B cell (primary cell): ENCODE measurements around the gene VPS41. TPM values are rescaled to one million over a fixed set of nuclear protein-coding genes. Genes with fewer than 3 reads are reported as not detected.

Experiments used
- ATAC-seq: fragments of 200-7000 bp; cut with Tn5 transposase; one replicate; pipeline ENCODE4 v1.10.0; 2021; ENCODE audit warnings: low read depth, mild to moderate bottlenecking, moderate number of reproducible peaks, moderate library complexity
- CTCF ChIA-PET: fragments of 350-600 bp; sonication (Branson Sonifier 250); formaldehyde crosslinking; loops from one replicate; lab custom pipeline; 2021; ENCODE audit warnings: antibody characterized with exemption, inconsistent platforms; lab: Charles Lee
- POLR2A ChIA-PET: fragments of 350-600 bp; sonication (Branson Sonifier 250); formaldehyde crosslinking; loops from one replicate; lab custom pipeline; 2021; ENCODE audit warnings: antibody characterized with exemption; lab: Charles Lee
- DNase-seq: peaks from one replicate; pipeline ENCODE4 v3.0.0; 2013
- H2AFZ ChIP-seq: 2 replicates; pipeline ENCODE4 v1.6.1; 2012; ENCODE audit warnings: mild to moderate bottlenecking, low read depth, low read length; ENCODE audit not compliant: insufficient read depth, poor library complexity, severe bottlenecking
- H3K27ac ChIP-seq, 2 donors: 1 replicate in 1 of 2; 2 replicates in 1 of 2; pipeline ENCODE4 v1.5.1; 2012 to 2013; ENCODE audit warnings: low read length in 2 of 2, mild to moderate bottlenecking in 2 of 2, moderate library complexity in 1 of 2
- H3K27me3 ChIP-seq, 4 experiments: fragments of 200-600 bp in 1 of 4; sonication (generic) in 1 of 4; replicated peaks in 1 of 4; 1 replicate in 2 of 4; 2 replicates in 2 of 4; pipeline versions ENCODE4 v1.6.1 to v1.7.0; 2013 to 2016; ENCODE audit warnings: low read length in 3 of 4, mild to moderate bottlenecking in 2 of 4, mixed read lengths in 1 of 4, moderate library complexity in 1 of 4; ENCODE audit not compliant: insufficient read depth in 4 of 4, control insufficient read depth in 3 of 4; ENCODE audit errors: control extremely low read depth in 1 of 4
- H3K36me3 ChIP-seq, 2 experiments: replicated peaks in 1 of 2; 1 replicate in 1 of 2; 2 replicates in 1 of 2; pipeline versions ENCODE4 v1.6.1 to v1.7.1; 2013; ENCODE audit warnings: low read length in 1 of 2; ENCODE audit not compliant: insufficient read depth in 2 of 2, control insufficient read depth in 1 of 2; ENCODE audit errors: control extremely low read depth in 1 of 2, extremely low read depth in 1 of 2
- H3K4me1 ChIP-seq, 2 donors: fragments of 200-600 bp in 1 of 2; sonication (generic) in 1 of 2; 1 replicate in 1 of 2; 2 replicates in 1 of 2; pipeline versions ENCODE4 v1.5.1 to v1.6.1; 2013 to 2017; ENCODE audit warnings: low read length in 2 of 2; ENCODE audit not compliant: control insufficient read depth in 2 of 2, insufficient read depth in 2 of 2
- H3K4me2 ChIP-seq: replicated peaks from 2 replicates; pipeline ENCODE3; 2012; ENCODE audit warnings: mild to moderate bottlenecking, low read depth, low read length; ENCODE audit not compliant: poor library complexity, severe bottlenecking
- H3K4me3 ChIP-seq, 5 experiments: fragments of 200-600 bp in 1 of 5; sonication (generic) in 1 of 5; 1 replicate in 3 of 5; 2 replicates in 2 of 5; pipeline versions ENCODE4 v1.5.1 to v1.7.0; 2011 to 2016; ENCODE audit warnings: low read length in 4 of 5, mild to moderate bottlenecking in 4 of 5, low read depth in 2 of 5, control low read depth in 1 of 5, moderate library complexity in 1 of 5; ENCODE audit not compliant: insufficient read depth in 1 of 5; ENCODE audit errors: control extremely low read depth in 1 of 5, extremely low read depth in 1 of 5
- H3K79me2 ChIP-seq: fragments of 200-600 bp; sonication (generic); one replicate; pipeline ENCODE4 v1.6.0; 2016; ENCODE audit warnings: low read length; ENCODE audit not compliant: control insufficient read depth, insufficient read depth
- H3K9ac ChIP-seq: fragments of 200-600 bp; sonication (generic); 2 replicates; pipeline ENCODE4 v1.6.1; 2017; ENCODE audit warnings: mild to moderate bottlenecking, low read length, moderate library complexity
- H3K9me3 ChIP-seq, 3 donors: one replicate each; pipeline versions ENCODE4 v1.6.1 to v1.7.1; 2013; ENCODE audit warnings: low read length in 2 of 3; ENCODE audit not compliant: control insufficient read depth in 2 of 3, insufficient read depth in 1 of 3; ENCODE audit errors: control extremely low read depth in 1 of 3
- H4K20me1 ChIP-seq: 2 replicates; pipeline ENCODE4 v1.6.0; 2012; ENCODE audit warnings: mild to moderate bottlenecking, low read length; ENCODE audit not compliant: insufficient read depth, control insufficient read depth, poor library complexity, severe bottlenecking
- H3K27ac Mint-ChIP-seq: one replicate; pipeline ENCODE4 v1.8.0; 2021; ENCODE audit warnings: mixed read lengths
- H3K27me3 Mint-ChIP-seq: one replicate; pipeline ENCODE4 v1.8.0; 2021; ENCODE audit warnings: mixed read lengths
- H3K4me1 Mint-ChIP-seq: one replicate; pipeline ENCODE4 v1.8.0; 2021; ENCODE audit warnings: mixed read lengths
- H3K4me3 Mint-ChIP-seq: one replicate; pipeline ENCODE4 v1.8.0; 2021; ENCODE audit warnings: mixed read lengths
- H3K9me3 Mint-ChIP-seq: one replicate; pipeline ENCODE4 v1.8.0; 2022; ENCODE audit warnings: mixed read lengths; ENCODE audit not compliant: insufficient read depth
- CTCF ChIP-seq: fragments of 200-600 bp; IDR thresholded peaks from one replicate; pipeline ENCODE4 v1.8.0; 2022; ENCODE audit warnings: antibody characterized with exemption, mild to moderate bottlenecking
- EZH2 ChIP-seq: IDR thresholded peaks from 2 replicates; pipeline ENCODE4 v1.6.1; 2012; ENCODE audit warnings: borderline replicate concordance, low read depth, mild to moderate bottlenecking, moderate library complexity, low read length; ENCODE audit not compliant: insufficient read depth, poor library complexity, severe bottlenecking
- WGBS: methylation state at CpG from one replicate; pipeline ENCODE4 v1.1.5; 2013; ENCODE audit warnings: missing lambda C conversion rate; ENCODE audit not compliant: insufficient coverage; 5-methylcytosine and 5-hydroxymethylcytosine counted together
- intact Hi-C: fragments of 100-400 bp; cut with micrococcal nuclease; formaldehyde crosslinking; loops from one replicate; pipeline ENCODE4 v1.10.0; 2022
- polyA plus RNA-seq: library from polyadenylated mRNA; depleted of rRNA; stranded (reverse); fragments of >200 nt; gene quantifications from 2 replicates; pipeline ENCODE4 v1.2.3, GENCODE V29; 2012
- total RNA-seq, 2 donors: library from RNA; stranded (reverse); fragments of 120-200 nt in 1 of 2; gene quantifications; 1 replicate in 1 of 2; 2 replicates in 1 of 2; pipeline versions ENCODE4 v1.2.3 to v1.2.4, GENCODE V29; 2013 to 2022

Gene VPS41
- total and polyA plus RNA-seq, 2 donors (not counting 1 experiment from before 2014, with no cell fraction given) = 9.3 to 114 TPM

- H3K4me3 ChIP-seq = no peak overlapping the region
- DNase-seq = no peak
- no CpG with 5 or more reads among the region's 3 CpGs for WGBS
- TF ChIP-seq CTCF (no peak), EZH2 (no peak)
- no peak overlapping the region for H3K4me2 ChIP-seq
- CTCF ChIA-PET = no interaction called here
- Mint-ChIP-seq H3K27ac (no peak overlapping the region), H3K4me1 (peaks cover 31% of the 10 kb centered on the region), H3K4me3 (no peak overlapping the region), H3K27me3 (no peaks in the 10 kb centered on the region), H3K9me3 (peaks cover 2% of the 10 kb centered on the region)
- H2AFZ ChIP-seq = no peak overlapping the region
- peaks cover 10% of the 10 kb centered on the region in 2 donors for H3K4me1 ChIP-seq
- POLR2A ChIA-PET = no interaction called here
- peaks cover 7% of the 10 kb centered on the region for H3K79me2 ChIP-seq
- ATAC-seq = no peak
- H3K9ac ChIP-seq = no peak overlapping the region
- H4K20me1 ChIP-seq = peaks cover 11% of the 10 kb centered on the region
- intact Hi-C loops = no loop called here
- peaks cover 0 to 7% of the 10 kb centered on the region in 2 experiments for H3K36me3 ChIP-seq
- H3K27me3 ChIP-seq = no peaks in the 10 kb centered on the region
- H3K27ac ChIP-seq = no peak overlapping the region
- H3K9me3 ChIP-seq = peaks cover 0 to 7% (median 0%) of the 10 kb centered on the region in 3 donors
Measured at GRCh38 chr7:38828026-38828425, 81.0 kb downstream of the VPS41 start.

DNA sequence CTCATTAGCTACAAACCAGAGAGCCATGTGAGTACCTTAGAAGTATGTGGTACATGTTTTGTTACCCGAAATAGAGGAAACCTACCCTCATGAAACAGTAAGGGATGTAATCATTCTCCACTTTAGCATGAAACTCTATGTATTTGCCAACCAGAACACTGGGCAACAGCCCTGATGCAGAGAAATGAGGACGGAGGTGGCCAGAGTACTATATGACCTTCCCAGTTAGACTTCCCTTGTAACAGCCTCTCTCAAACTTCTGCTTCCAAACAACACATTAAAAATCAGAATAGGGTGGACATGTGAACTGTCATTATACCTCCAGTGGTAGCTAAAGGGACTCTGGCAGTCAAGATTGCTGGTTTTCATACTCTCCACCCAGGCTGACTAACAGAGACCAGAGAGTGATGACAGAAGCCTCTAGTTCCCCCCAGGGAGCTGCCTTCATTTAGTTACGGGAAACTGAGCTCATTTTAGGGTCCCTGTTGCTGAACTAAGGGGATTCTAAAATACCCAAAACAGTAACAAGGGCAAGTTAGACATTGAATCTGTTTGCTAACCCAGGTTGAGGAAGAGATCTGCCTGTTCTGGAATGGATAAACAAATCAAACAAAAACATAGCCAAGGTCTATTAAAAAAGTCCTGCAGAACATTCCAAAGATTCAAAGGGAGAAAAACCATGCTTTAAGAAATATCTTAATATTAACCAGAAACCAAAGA, 83.1 kb downstream of the VPS41 start:
- Histone ChIP-seq H2AFZ (no peak overlapping the region), H3K27me3 (no peaks in the 10 kb centered on the region), H3K4me2 (peak overlapping the region; percentile 42), H3K9me3 (peaks cover 0 to 9% (median 0%) of the 10 kb centered on the region in 3 donors), H3K9ac (peak overlapping the region; percentile 37), H3K27ac (peak overlapping the region in 1 of 2 donors; percentile 19), H3K36me3 (peaks cover 0 to 13% of the 10 kb centered on the region in 2 experiments), H3K79me2 (peaks cover 7% of the 10 kb centered on the region), H3K4me1 (peaks cover 10% of the 10 kb centered on the region in 2 donors), H4K20me1 (peaks cover 11% of the 10 kb centered on the region), H3K4me3 (no peak overlapping the region)
- Mint-ChIP-seq H3K4me3 (peak overlapping the region; percentile 46), H3K27me3 (no peaks in the 10 kb centered on the region), H3K4me1 (peaks cover 22% of the 10 kb centered on the region), H3K9me3 (peaks cover 2% of the 10 kb centered on the region), H3K27ac (no peak overlapping the region)
- WGBS = no CpG with 5 or more reads among the region's 3 CpGs
- intact Hi-C loops = no loop called here
- ChIA-PET POLR2A (no interaction called here), CTCF (no interaction called here)
- ATAC-seq (peak; percentile 31), DNase-seq (no peak)
- no peak for TF ChIP-seq EZH2
- no peak for TF ChIP-seq CTCF
